ENCODE data around the gene SLC29A3.
A peak's percentile ranks its signal among the peaks of the same experiment; 100 is the strongest.
"Not testable (repeated sequence)": the region's sequence is repeated elsewhere in the genome, so short reads cannot be mapped to it uniquely, and the experiment has no call there.

The SLC29A3 gene

DNA sequence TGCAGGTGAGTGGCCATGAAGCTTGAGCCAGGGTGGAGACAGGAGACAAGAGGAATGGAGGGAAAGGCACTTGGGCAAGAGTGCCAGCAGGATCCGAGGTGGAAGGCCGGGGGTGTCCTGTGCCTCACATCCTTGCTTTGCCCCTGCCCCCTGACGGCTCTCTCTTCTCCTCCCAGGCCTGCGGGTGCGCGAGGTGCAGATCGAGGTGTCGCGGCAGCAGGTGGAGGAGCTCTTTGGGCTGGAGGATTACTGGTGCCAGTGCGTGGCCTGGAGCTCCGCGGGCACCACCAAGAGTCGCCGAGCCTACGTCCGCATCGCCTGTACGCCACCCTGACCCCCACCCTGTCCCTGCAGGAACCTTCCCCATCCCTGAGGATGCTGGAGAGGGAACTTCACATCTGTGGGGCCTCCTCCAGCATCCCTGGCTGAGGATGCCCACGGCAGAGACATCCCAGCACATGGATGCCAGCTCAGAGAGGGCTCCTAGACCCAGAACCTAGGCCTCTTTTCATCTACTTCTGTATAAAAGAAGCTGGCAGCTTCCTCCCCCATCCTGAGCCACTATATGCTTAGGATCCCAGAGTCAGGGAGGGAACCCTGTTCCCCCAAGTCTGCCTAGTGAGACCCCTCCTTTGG is 34.4 kb upstream of the SLC29A3 start:
- no peak for DNase-seq (ENCODE audit: low spot score)

GRCh38 chr10:71285180-71285545 is 33.9 kb upstream of the SLC29A3 start:
- peak; percentile 83 for DNase-seq (ENCODE audit: low spot score)

- DNase-seq (ENCODE audit: low spot score), result no peak
Observed at GRCh38 chr10:71285986-71286385, 33.1 kb upstream of the SLC29A3 start.

GRCh38 chr10:71286521-71287294 is 32.4 kb upstream of the SLC29A3 start:
- DNase-seq (ENCODE audit: low spot score), result no peak

- no peak for DNase-seq (ENCODE audit: low spot score)
Observed at GRCh38 chr10:71287456-71287855, 31.6 kb upstream of the SLC29A3 start.

- no peak for DNase-seq (ENCODE audit: low spot score)
Observed at GRCh38 chr10:71288461-71288860, 30.6 kb upstream of the SLC29A3 start.

DNA sequence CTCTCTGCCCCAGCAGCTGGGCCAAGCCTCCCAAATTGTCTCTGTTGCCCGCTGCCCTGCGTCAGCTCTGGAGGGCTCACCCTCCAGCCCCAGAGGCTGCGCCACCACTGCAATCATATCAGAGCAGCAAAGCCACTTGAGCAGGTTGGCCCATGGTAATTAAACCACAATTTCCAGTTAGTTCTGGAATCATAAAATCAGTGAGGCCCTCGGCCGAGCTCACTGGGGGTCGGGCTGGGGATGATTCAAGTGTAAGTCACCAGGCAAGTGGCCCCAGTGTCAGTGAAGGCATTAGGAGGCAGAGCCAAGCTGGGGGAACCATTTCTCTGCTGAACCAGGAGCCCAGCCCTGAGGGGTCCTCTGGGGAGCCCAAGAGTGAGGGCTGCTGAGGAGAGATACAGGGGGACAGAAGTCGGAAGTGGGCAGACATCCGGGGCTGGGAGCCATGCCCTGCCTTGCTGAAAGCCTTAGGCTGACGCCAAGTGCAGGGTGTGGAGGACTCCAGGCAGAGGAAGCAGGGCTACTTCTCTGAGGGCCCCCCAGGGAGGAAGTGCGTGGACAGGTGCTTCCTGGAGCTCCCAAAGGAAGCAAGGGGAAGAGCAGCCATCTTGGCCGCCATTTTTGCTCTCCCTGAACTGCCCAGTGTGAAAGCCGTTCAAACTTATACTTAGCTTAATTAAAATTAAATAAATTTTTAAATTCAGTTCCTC is 29.5 kb upstream of the SLC29A3 start:
- no peak for DNase-seq (ENCODE audit: low spot score)

DNA sequence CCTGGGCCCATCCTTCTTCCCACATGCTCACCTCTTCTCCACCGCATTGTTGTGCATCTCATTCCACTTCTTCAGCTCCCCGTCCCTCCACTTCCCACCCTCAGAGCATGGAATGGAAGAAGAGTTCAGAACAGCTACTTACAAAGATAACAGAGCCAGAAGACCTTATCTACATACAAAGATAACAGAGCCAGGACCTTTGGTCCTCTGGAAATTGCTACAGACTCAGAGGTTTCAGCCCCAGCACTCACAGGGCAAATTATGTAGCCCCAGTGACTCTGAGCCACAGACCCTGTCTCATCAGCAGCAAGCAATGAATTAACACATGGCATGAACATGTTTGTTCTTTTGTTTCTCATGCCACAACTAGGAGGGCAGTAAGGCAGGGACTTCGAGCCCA is 28.7 kb upstream of the SLC29A3 start:
- no peak for DNase-seq (ENCODE audit: low spot score)

- DNase-seq (ENCODE audit: low spot score), result no peak
Observed at GRCh38 chr10:71290806-71291527, 28.1 kb upstream of the SLC29A3 start.

DNA sequence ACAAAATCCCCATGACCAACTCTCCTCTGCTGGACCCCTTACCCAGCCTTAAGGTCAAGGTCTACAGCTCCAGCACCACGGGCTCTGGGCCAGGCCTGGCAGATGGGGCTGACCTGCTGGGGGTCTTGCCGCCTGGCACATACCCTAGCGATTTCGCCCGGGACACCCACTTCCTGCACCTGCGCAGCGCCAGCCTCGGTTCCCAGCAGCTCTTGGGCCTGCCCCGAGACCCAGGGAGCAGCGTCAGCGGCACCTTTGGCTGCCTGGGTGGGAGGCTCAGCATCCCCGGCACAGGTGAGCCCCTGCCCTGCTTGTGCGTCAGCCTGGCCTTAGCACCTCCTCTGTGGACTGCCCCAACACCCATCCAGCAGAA is 27.5 kb upstream of the SLC29A3 start:
- DNase-seq (ENCODE audit: low spot score), result no peak

GRCh38 chr10:71292624-71293445 is 26.2 kb upstream of the SLC29A3 start:
- no peak for DNase-seq (ENCODE audit: low spot score)

GRCh38 chr10:71293446-71294084 is 25.5 kb upstream of the SLC29A3 start:
- DNase-seq (ENCODE audit: low spot score), result no peak

DNA sequence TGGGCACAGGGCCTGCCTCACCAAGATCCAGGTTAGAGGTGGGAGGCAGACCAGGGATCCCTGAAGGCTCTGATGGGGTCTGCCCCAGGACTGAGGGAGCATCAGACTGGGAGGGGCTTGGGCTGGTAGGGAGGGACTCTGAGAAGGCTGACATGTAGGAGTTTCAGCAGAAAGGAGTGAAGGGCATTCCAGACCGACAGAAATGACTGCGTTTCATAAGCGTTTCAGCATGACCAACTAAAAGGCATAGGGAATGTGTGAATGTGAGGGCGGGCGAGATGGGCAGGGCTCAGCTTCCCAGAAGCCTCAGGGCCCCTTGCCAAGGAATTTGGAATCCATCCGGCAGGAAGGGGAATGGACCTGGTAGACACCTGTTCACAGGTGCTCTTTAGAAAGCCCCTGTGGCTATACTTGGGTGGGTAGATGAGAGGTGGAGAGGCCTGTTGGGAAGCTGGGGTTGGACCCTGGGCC is 24.9 kb upstream of the SLC29A3 start:
- DNase-seq (ENCODE audit: low spot score), result no peak

- no peak for DNase-seq (ENCODE audit: low spot score)
Observed at GRCh38 chr10:71294856-71295255, 24.2 kb upstream of the SLC29A3 start.

DNA sequence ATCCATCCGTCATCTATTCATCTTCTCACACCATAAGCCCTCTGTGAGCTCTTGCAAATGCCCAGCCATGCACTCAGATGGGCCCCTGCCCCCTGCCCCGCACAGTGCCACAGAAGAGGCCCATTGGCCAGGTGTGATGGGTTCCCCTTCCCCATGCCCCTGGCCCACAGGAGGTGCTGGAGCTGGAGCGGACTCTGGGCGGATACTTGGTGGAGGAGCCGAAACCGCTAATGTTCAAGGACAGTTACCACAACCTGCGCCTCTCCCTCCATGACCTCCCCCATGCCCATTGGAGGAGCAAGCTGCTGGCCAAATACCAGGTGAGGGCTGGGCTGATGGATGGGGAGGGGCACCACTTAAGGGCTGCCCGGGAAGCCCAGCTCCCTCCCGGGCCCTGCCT is 23.4 kb upstream of the SLC29A3 start:
- DNase-seq (ENCODE audit: low spot score), result no peak

- no peak for DNase-seq (ENCODE audit: low spot score)
Observed at GRCh38 chr10:71296086-71296485, 23.0 kb upstream of the SLC29A3 start.

DNA sequence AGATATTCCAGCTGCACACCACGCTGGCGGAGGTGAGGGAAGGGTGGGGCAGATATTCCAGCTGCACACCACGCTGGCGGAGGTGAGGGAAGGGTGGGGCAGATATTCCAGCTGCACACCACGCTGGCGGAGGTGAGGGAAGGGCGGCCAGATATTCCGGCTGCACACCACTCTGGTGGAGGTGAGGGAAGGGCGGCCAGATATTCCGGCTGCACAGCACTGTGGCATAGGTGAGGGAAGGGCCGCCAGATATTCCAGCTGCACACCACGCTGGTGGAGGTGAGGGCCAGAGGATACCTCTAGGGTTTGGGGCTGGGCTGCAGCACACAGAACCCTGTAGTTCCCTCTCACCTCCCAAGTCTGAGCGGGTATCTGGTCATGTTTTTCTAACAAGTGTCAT is 22.2 kb upstream of the SLC29A3 start:
- DNase-seq (ENCODE audit: low spot score), result not testable (repeated sequence)

DNA sequence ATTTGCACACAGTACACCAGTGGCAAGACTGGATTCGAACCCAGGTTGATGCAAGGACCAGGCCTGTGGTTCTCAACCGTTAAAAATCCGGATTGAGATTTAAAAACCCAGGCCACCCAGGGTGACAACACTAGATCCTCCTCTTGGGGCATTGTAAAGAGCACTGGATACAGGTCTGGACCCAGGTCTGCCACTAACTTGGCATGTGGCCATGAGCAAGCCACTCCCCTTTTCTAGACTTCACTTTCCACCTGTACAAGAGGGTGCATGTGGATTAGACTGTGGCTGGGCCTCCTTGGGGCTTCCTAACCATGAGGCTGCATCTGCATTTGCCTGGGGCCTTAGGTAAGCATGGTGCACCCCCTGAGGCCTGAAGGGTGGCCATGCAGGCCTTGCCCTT is 21.7 kb upstream of the SLC29A3 start:
- no peak for DNase-seq (ENCODE audit: low spot score)

- DNase-seq (ENCODE audit: low spot score), result no peak
Observed at GRCh38 chr10:71299071-71299785, 19.8 kb upstream of the SLC29A3 start.

Data from AG20443 (cell line).